Measurements from ENCODE around the gene CYTL1. TPM values are rescaled to one million over a fixed set of nuclear protein-coding genes. Genes with fewer than 3 reads are reported as not detected.
"Not testable (repeated sequence)": the region's sequence is repeated elsewhere in the genome, so short reads cannot be mapped to it uniquely, and the experiment has no call there.

Gene CYTL1, protein sequence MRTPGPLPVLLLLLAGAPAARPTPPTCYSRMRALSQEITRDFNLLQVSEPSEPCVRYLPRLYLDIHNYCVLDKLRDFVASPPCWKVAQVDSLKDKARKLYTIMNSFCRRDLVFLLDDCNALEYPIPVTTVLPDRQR
- not detected in 2 replicates for polyA plus RNA-seq
- not detected in 2 replicates for polyA minus RNA-seq

DNA sequence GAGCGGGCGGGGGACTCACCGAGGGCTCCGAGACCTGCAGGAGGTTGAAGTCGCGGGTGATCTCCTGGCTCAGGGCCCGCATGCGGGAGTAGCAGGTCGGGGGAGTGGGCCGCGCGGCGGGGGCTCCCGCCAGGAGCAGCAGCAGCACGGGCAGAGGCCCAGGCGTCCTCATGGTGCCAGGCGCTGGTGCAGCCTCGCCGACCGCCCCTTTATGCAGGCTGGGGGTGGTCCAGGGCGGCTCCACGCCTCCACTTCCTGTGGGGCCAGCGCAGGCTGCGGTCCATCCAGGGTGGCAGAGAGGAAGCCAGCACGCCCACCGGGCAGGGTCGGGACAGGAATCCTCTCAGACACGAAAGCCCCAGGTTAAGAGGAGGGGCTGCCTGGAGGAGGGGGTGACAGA is at the start of gene CYTL1:
TSS of gene CYTL1 (minus strand) at position 185 of the 400 bp plus-strand sequence. CDS start at position 172, 13 bp downstream.
- no peaks in the 10 kb centered on the region for H3F3A ChIP-seq (ENCODE audit: insufficient read depth, low read length, poor library complexity, severe bottlenecking)
- no peak within 1 kb of the TSS for H3K4me3 ChIP-seq (ENCODE audit: low read length)
- H3K9ac ChIP-seq (ENCODE audit: low read length) = no peak within 1 kb of the TSS
- no peaks in the 10 kb centered on the region for H3K9me3 ChIP-seq (ENCODE audit: low read length)
- no peaks in the 10 kb centered on the region for H3K79me2 ChIP-seq (replicated peaks; ENCODE audit: insufficient read depth, low read length)
- no peaks in the 10 kb centered on the region for H3K9me2 ChIP-seq (ENCODE audit: insufficient read depth, low read length)
- H4K20me1 ChIP-seq (ENCODE audit: insufficient read depth) = no peaks in the 10 kb centered on the region
- H2AFZ ChIP-seq (ENCODE audit: low read depth, low read length) = no peak within 1 kb of the TSS
- H3K4me2 ChIP-seq (ENCODE audit: low read length) = no peak within 1 kb of the TSS
- TF ChIP-seq EP300 (conservative IDR thresholded peaks at IDR 0.05; ENCODE audit: poor library complexity, severe bottlenecking) (no peak), EZH2 (IDR thresholded peaks at IDR 0.05; ENCODE audit: borderline replicate concordance, insufficient read depth, low read length, poor library complexity, severe bottlenecking) (no peak), TAF1 (IDR thresholded peaks at IDR 0.05; ENCODE audit: low read depth) (no peak), RAD21 (conservative IDR thresholded peaks at IDR 0.05) (no peak), SMC3 (conservative IDR thresholded peaks at IDR 0.05; ENCODE audit: poor library complexity) (no peak), MXI1 (conservative IDR thresholded peaks at IDR 0.05; ENCODE audit: poor library complexity, severe bottlenecking) (no peak)
- TF ChIP-seq, protein P1, sequence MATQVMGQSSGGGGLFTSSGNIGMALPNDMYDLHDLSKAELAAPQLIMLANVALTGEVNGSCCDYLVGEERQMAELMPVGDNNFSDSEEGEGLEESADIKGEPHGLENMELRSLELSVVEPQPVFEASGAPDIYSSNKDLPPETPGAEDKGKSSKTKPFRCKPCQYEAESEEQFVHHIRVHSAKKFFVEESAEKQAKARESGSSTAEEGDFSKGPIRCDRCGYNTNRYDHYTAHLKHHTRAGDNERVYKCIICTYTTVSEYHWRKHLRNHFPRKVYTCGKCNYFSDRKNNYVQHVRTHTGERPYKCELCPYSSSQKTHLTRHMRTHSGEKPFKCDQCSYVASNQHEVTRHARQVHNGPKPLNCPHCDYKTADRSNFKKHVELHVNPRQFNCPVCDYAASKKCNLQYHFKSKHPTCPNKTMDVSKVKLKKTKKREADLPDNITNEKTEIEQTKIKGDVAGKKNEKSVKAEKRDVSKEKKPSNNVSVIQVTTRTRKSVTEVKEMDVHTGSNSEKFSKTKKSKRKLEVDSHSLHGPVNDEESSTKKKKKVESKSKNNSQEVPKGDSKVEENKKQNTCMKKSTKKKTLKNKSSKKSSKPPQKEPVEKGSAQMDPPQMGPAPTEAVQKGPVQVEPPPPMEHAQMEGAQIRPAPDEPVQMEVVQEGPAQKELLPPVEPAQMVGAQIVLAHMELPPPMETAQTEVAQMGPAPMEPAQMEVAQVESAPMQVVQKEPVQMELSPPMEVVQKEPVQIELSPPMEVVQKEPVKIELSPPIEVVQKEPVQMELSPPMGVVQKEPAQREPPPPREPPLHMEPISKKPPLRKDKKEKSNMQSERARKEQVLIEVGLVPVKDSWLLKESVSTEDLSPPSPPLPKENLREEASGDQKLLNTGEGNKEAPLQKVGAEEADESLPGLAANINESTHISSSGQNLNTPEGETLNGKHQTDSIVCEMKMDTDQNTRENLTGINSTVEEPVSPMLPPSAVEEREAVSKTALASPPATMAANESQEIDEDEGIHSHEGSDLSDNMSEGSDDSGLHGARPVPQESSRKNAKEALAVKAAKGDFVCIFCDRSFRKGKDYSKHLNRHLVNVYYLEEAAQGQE (IDR thresholded peaks at IDR 0.05; ENCODE audit: borderline replicate concordance) = no peak
- TF ChIP-seq, protein P2, sequence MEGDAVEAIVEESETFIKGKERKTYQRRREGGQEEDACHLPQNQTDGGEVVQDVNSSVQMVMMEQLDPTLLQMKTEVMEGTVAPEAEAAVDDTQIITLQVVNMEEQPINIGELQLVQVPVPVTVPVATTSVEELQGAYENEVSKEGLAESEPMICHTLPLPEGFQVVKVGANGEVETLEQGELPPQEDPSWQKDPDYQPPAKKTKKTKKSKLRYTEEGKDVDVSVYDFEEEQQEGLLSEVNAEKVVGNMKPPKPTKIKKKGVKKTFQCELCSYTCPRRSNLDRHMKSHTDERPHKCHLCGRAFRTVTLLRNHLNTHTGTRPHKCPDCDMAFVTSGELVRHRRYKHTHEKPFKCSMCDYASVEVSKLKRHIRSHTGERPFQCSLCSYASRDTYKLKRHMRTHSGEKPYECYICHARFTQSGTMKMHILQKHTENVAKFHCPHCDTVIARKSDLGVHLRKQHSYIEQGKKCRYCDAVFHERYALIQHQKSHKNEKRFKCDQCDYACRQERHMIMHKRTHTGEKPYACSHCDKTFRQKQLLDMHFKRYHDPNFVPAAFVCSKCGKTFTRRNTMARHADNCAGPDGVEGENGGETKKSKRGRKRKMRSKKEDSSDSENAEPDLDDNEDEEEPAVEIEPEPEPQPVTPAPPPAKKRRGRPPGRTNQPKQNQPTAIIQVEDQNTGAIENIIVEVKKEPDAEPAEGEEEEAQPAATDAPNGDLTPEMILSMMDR (IDR thresholded peaks at IDR 0.05; ENCODE audit: poor library complexity, severe bottlenecking) = no peak
- H3K27me3 ChIP-seq (ENCODE audit: insufficient read depth, low read depth, low read length) = no peaks in the 10 kb centered on the region
- H3K27ac ChIP-seq (ENCODE audit: low read length) = no peak within 1 kb of the TSS
- no peaks in the 10 kb centered on the region for H3K36me3 ChIP-seq (ENCODE audit: insufficient read depth, low read length)

DNA sequence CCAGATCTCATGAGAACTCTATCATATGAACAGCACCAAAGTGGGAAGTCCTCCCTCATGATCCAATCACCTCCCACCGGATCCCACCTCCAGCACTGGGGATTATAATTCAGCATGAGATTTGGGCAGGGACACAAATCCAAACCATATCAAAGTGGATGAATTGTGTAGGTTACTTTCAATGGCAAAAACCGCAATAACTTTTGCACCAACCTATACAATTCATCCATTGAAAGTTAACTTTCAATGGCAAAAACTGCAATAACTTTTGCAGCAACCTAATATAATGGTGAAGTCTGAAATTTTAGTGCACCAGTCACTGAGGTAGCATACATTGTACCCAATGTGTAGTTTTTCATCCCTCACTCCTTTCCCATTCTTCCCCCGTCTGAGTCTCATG is 48.6 kb upstream of the CYTL1 start:
- TF ChIP-seq MXI1 (conservative IDR thresholded peaks at IDR 0.05; ENCODE audit: poor library complexity, severe bottlenecking) (no peak), SMC3 (conservative IDR thresholded peaks at IDR 0.05; ENCODE audit: poor library complexity) (no peak), POLR2AphosphoS5 (IDR thresholded peaks at IDR 0.05) (no peak), EP300 (conservative IDR thresholded peaks at IDR 0.05; ENCODE audit: poor library complexity, severe bottlenecking) (no peak), TAF1 (IDR thresholded peaks at IDR 0.05; ENCODE audit: low read depth) (no peak), RAD21 (conservative IDR thresholded peaks at IDR 0.05) (no peak), EZH2 (IDR thresholded peaks at IDR 0.05; ENCODE audit: borderline replicate concordance, insufficient read depth, low read length, poor library complexity, severe bottlenecking) (no peak)
- TF ChIP-seq, protein P1 (IDR thresholded peaks at IDR 0.05; ENCODE audit: borderline replicate concordance) = no peak
- TF ChIP-seq, protein P2 (IDR thresholded peaks at IDR 0.05; ENCODE audit: poor library complexity, severe bottlenecking) = no peak
- no peaks in the 10 kb centered on the region for H4K20me1 ChIP-seq (ENCODE audit: insufficient read depth)
- no peak overlapping the region for H3K27ac ChIP-seq (ENCODE audit: low read length)
- H3K36me3 ChIP-seq (ENCODE audit: insufficient read depth, low read length) = no peaks in the 10 kb centered on the region
- H3F3A ChIP-seq (ENCODE audit: insufficient read depth, low read length, poor library complexity, severe bottlenecking) = no peaks in the 10 kb centered on the region
- H3K9me3 ChIP-seq (ENCODE audit: low read length) = no peaks in the 10 kb centered on the region
- no peaks in the 10 kb centered on the region for H3K27me3 ChIP-seq (ENCODE audit: insufficient read depth, low read depth, low read length)
- H2AFZ ChIP-seq (ENCODE audit: low read depth, low read length) = no peak overlapping the region
- no peak overlapping the region for H3K9ac ChIP-seq (ENCODE audit: low read length)
- no peaks in the 10 kb centered on the region for H3K79me2 ChIP-seq (replicated peaks; ENCODE audit: insufficient read depth, low read length)
- no peak overlapping the region for H3K4me2 ChIP-seq (ENCODE audit: low read length)
- no peaks in the 10 kb centered on the region for H3K9me2 ChIP-seq (ENCODE audit: insufficient read depth, low read length)
- H3K4me3 ChIP-seq (ENCODE audit: low read length) = no peak overlapping the region

DNA sequence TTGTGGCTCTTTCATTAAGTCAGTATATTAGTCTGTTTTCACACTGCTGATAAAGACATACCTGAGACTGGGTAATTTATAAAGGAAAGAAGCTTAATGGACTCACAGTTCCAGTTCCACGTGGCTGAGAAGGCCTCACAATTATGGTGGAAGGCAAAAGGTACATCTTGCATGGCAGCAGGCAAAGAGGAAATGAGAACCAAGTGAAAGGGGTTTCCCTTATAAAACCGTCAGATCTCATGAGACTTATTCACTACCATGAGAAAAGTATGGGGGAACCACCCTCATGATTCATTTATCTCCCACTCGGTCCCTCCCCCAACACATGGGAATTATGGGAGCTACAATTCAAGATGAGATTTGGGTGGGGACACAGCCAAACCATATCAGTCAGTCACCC is 47.7 kb upstream of the CYTL1 start:
- not testable (repeated sequence) for H3K36me3 ChIP-seq (ENCODE audit: insufficient read depth, low read length); H4K20me1 ChIP-seq (ENCODE audit: insufficient read depth); H3K4me3 ChIP-seq (ENCODE audit: low read length); H3K27me3 ChIP-seq (ENCODE audit: insufficient read depth, low read depth, low read length); H3K9me2 ChIP-seq (ENCODE audit: insufficient read depth, low read length); H3K9ac ChIP-seq (ENCODE audit: low read length); H3K4me2 ChIP-seq (ENCODE audit: low read length); H3K27ac ChIP-seq (ENCODE audit: low read length); H3K9me3 ChIP-seq (ENCODE audit: low read length); H3F3A ChIP-seq (ENCODE audit: insufficient read depth, low read length, poor library complexity, severe bottlenecking); H3K79me2 ChIP-seq (replicated peaks; ENCODE audit: insufficient read depth, low read length); H2AFZ ChIP-seq (ENCODE audit: low read depth, low read length)
